Measurements from ENCODE around the gene PTK6. TPM values are rescaled to one million over a fixed set of nuclear protein-coding genes. Genes with fewer than 3 reads are reported as not detected.

Gene PTK6
- total and polyA plus RNA-seq, 2 of the 13 experiments (the other 11 are each of a cell fraction or from before 2014, with no cell fraction given): 0.08 TPM; not detected in 1

DNA sequence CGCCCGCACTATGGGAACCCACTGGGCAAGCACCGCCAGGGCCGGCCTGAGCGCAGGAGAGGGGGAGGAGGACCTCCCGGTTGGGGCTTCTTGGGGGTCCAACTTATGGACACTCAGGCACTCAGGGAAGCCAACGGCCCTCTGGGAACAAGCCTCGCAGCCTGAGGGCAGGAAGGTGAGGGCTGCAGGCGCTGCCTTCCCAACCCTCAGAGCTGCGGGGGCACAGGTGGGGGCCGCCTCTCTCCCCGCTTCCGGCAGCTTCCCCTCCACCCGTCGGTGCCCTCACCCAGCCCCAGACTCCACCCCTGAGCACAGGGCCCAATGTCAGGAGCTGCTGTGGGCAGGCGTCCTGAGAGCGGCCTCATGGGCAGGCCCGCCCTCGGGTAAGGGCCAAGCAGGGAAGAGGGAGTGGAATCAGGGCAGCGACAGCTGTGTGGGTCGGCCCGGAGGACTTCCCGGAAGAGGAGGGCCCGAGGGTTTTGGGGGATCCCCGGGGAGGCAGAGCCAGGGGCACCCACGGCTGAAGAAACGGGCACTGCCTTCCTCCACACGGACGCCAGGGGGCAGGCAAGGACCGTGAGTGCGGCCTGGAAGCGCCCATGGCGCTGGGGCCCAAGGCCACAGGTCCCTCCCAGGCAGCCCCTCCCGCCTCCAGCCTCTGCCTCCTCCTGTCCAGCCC lies 488 bp upstream of the PTK6 start (continued):
- TF ChIP-seq MYC (CRISPR knock-in tag; IDR thresholded peaks at IDR 0.05; ENCODE audit: borderline replicate concordance): peak; percentile 86; the same call in 1 of the 2 replicates
- peak; percentile 94 for TF ChIP-seq ZMYM3 (CRISPR knock-in tag; IDR thresholded peaks at IDR 0.05)
- no peak for TF ChIP-seq RARG (CRISPR knock-in tag; IDR thresholded peaks at IDR 0.05; ENCODE audit: low read depth)
- peak; percentile 89; the same call in 1 of the 2 replicates for TF ChIP-seq ZFP91 (CRISPR knock-in tag; IDR thresholded peaks at IDR 0.05; ENCODE audit: borderline replicate concordance)
- TF ChIP-seq POLR2AphosphoS5 (IDR thresholded peaks at IDR 0.05; ENCODE audit: low read depth, low read length): peak; percentile 33; the same call in 1 of the 2 replicates
- peak; percentile 84 for TF ChIP-seq BORCS8-MEF2B (CRISPR knock-in tag; IDR thresholded peaks at IDR 0.05)
- peak; percentile 63; the same call in 1 of the 2 replicates for TF ChIP-seq ZNF607 (CRISPR knock-in tag; IDR thresholded peaks at IDR 0.05; ENCODE audit: borderline replicate concordance)
- TF ChIP-seq ZNF276 (CRISPR knock-in tag; IDR thresholded peaks at IDR 0.05; ENCODE audit: low read depth): peak; percentile 95
- TF ChIP-seq, protein P1, sequence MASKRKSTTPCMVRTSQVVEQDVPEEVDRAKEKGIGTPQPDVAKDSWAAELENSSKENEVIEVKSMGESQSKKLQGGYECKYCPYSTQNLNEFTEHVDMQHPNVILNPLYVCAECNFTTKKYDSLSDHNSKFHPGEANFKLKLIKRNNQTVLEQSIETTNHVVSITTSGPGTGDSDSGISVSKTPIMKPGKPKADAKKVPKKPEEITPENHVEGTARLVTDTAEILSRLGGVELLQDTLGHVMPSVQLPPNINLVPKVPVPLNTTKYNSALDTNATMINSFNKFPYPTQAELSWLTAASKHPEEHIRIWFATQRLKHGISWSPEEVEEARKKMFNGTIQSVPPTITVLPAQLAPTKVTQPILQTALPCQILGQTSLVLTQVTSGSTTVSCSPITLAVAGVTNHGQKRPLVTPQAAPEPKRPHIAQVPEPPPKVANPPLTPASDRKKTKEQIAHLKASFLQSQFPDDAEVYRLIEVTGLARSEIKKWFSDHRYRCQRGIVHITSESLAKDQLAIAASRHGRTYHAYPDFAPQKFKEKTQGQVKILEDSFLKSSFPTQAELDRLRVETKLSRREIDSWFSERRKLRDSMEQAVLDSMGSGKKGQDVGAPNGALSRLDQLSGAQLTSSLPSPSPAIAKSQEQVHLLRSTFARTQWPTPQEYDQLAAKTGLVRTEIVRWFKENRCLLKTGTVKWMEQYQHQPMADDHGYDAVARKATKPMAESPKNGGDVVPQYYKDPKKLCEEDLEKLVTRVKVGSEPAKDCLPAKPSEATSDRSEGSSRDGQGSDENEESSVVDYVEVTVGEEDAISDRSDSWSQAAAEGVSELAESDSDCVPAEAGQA (IDR thresholded peaks at IDR 0.05; ENCODE audit: low read depth): peak; percentile 26; the same call in 1 of the 2 replicates
- TF ChIP-seq, protein P1 (CRISPR knock-in tag; IDR thresholded peaks at IDR 0.05; ENCODE audit: borderline replicate concordance): no peak
- peak; percentile 53; the same call in 1 of the 2 replicates for TF ChIP-seq ZNF414 (CRISPR knock-in tag; IDR thresholded peaks at IDR 0.05)
- peak; percentile 35; the same call in 1 of the 2 replicates for TF ChIP-seq HNF4G (IDR thresholded peaks at IDR 0.05; ENCODE audit: borderline replicate concordance, low read depth, low read length)
- TF ChIP-seq HNF4G (CRISPR knock-in tag; IDR thresholded peaks at IDR 0.05; ENCODE audit: borderline replicate concordance, low read depth): peak; percentile 59; the same call in 1 of the 2 replicates
- no peak for TF ChIP-seq CREB1 (IDR thresholded peaks at IDR 0.05)
- TF ChIP-seq CREB1 (CRISPR knock-in tag; IDR thresholded peaks at IDR 0.05): no peak
- TF ChIP-seq, protein P2, sequence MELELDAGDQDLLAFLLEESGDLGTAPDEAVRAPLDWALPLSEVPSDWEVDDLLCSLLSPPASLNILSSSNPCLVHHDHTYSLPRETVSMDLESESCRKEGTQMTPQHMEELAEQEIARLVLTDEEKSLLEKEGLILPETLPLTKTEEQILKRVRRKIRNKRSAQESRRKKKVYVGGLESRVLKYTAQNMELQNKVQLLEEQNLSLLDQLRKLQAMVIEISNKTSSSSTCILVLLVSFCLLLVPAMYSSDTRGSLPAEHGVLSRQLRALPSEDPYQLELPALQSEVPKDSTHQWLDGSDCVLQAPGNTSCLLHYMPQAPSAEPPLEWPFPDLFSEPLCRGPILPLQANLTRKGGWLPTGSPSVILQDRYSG (CRISPR knock-in tag; IDR thresholded peaks at IDR 0.05): no peak; the same call in 1 of the 2 replicates
- TF ChIP-seq HOXA3 (CRISPR knock-in tag; IDR thresholded peaks at IDR 0.05): peak; percentile 90
- no peak; the same call in 1 of the 2 replicates for TF ChIP-seq SIN3A (IDR thresholded peaks at IDR 0.05; ENCODE audit: borderline replicate concordance, low read depth, low read length)

Data from HepG2 (cell line).